Testis (tissue), 3 donors: ENCODE measurements around the gene MED26. TPM values are rescaled to one million over a fixed set of nuclear protein-coding genes. Genes with fewer than 3 reads are reported as not detected.

Source experiments
- DNase-seq: peaks from one replicate; pipeline ENCODE4 v3.0.0-alpha.2; 2019
- H3K27ac ChIP-seq, 2 donors: fragments of 200-600 bp; sonication (generic); one replicate each; pipeline ENCODE4 v1.5.1; 2019
- H3K27me3 ChIP-seq: fragments of 200-600 bp; sonication (generic); one replicate; pipeline ENCODE4 v1.5.1; 2019
- H3K36me3 ChIP-seq: fragments of 200-600 bp; sonication (generic); one replicate; pipeline ENCODE4 v1.5.1; 2017; ENCODE audit warnings: low read depth; ENCODE audit errors: missing control alignments
- H3K4me1 ChIP-seq: fragments of 200-600 bp; sonication (generic); one replicate; pipeline ENCODE4 v1.5.1; 2019
- H3K4me3 ChIP-seq, 2 donors: fragments of 200-600 bp; sonication (generic); one replicate each; pipeline ENCODE4 v1.5.1; 2017 to 2019
- H3K9me3 ChIP-seq: fragments of 200-600 bp; sonication (generic); one replicate; pipeline ENCODE4 v1.5.1; 2017
- POLR2A ChIP-seq: fragments of 450-650 bp; IDR thresholded peaks from one replicate; pipeline ENCODE4 v1.6.1; 2017; ENCODE audit warnings: antibody characterized with exemption, mild to moderate bottlenecking, moderate library complexity
- WGBS, 2 donors: methylation state at CpG; one replicate each; pipeline ENCODE4 v1.1.5; 2018; 5-methylcytosine and 5-hydroxymethylcytosine counted together
- intact Hi-C: fragments of 100-400 bp; cut with DNase I; formaldehyde crosslinking; loops from one replicate; pipeline ENCODE4 v1.15.1; 2023; ENCODE audit warnings: low total_unique reads
- polyA plus RNA-seq: library from polyadenylated mRNA; stranded (reverse); fragments of 350-450 nt; fragmentation: Illumina TruSeq; extraction: RNeasy Lipid Tissue Mini Kit (QIAGEN cat#74804); gene quantifications from one replicate; pipeline ENCODE4 v1.2.3, GENCODE V29; 2014; ENCODE audit warnings: low read depth, low replicate concordance; ENCODE audit not compliant: insufficient read depth
- total RNA-seq, 2 donors: library from RNA; depleted of rRNA; stranded (reverse); fragments of >200 nt; gene quantifications; one replicate each; pipeline ENCODE4 v1.2.3, GENCODE V29; 2016
- TF ChIP-seq, protein P1 (sequence below), 3 experiments: fragments of 450-650 bp in 2 of 3; fragments of 200-600 bp in 1 of 3; sonication (generic) in 1 of 3; IDR thresholded peaks; one replicate each; pipeline ENCODE4 v1.5.1; 2016 to 2019; ENCODE audit warnings: antibody characterized with exemption in 3 of 3, mild to moderate bottlenecking in 2 of 3, moderate library complexity in 1 of 3

The MED26 gene
- total and polyA plus RNA-seq, 3 donors from 2014 or later, result 66.1 to 80.8 (median 66.5) TPM

DNA sequence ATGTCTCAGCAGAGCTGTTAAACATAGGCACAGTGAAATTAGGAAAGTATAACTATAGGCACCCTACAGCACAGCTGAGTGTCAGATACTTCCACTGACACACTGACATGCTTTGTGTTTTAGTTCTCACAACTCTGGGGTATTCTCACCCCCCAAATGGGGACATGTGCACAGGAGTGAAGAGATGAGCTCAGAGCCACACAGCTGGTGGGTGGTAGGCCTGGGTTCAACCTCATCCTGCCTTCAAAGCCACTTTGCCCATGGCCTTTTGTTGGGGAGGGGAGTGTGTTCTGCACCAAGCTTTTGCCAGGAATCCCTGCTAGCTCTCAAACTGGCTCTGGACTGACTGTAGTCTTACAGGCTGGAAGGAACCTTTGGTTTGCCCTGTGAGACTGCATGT is 54.1 kb downstream of the MED26 start:
- H3K4me3 ChIP-seq, result no peak overlapping the region
- intact Hi-C loops, result no loop called here
- no peaks in the 10 kb centered on the region for H3K9me3 ChIP-seq
- H3K27ac ChIP-seq, result no peak overlapping the region
- TF ChIP-seq, protein P1, sequence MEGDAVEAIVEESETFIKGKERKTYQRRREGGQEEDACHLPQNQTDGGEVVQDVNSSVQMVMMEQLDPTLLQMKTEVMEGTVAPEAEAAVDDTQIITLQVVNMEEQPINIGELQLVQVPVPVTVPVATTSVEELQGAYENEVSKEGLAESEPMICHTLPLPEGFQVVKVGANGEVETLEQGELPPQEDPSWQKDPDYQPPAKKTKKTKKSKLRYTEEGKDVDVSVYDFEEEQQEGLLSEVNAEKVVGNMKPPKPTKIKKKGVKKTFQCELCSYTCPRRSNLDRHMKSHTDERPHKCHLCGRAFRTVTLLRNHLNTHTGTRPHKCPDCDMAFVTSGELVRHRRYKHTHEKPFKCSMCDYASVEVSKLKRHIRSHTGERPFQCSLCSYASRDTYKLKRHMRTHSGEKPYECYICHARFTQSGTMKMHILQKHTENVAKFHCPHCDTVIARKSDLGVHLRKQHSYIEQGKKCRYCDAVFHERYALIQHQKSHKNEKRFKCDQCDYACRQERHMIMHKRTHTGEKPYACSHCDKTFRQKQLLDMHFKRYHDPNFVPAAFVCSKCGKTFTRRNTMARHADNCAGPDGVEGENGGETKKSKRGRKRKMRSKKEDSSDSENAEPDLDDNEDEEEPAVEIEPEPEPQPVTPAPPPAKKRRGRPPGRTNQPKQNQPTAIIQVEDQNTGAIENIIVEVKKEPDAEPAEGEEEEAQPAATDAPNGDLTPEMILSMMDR (IDR thresholded peaks at IDR 0.05), result no peak
- no peak for TF ChIP-seq POLR2A
- peaks cover 8% of the 10 kb centered on the region for H3K4me1 ChIP-seq
- no peaks in the 10 kb centered on the region for H3K36me3 ChIP-seq
- no peak for DNase-seq
- H3K27me3 ChIP-seq, result no peaks in the 10 kb centered on the region

DNA sequence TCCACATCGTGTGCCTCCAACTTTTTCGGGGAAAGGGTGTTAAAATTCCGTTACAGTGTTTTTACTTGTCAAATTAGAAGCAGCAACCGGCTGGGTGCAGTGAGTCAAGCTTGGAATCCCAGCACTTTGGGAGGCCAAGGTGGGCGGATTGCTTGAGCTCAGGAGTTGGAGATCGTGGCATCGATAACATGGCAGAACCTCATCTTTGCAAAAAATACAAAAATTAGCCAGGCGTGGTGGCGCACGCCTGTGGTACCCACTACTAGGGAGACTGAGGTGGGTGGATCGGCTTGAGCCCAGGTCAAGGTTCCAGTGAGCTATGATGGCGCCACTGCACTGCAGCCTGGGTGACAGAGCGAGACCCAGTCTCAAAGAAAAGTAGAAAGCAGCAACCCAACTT is 54.7 kb downstream of the MED26 start:
- TF ChIP-seq, protein P1 (IDR thresholded peaks at IDR 0.05), result no peak
- no peak for TF ChIP-seq POLR2A
- 39 to 50% methylated on average over 13 of the region's 13 CpGs for WGBS, 2 donors
- DNase-seq, result no peak
- H3K27me3 ChIP-seq, result no peaks in the 10 kb centered on the region
- intact Hi-C loops, result no loop called here
- H3K4me1 ChIP-seq, result peaks cover 7% of the 10 kb centered on the region
- no peaks in the 10 kb centered on the region for H3K36me3 ChIP-seq
- peak overlapping the region; percentile 83 to 92 for H3K4me3 ChIP-seq
- H3K27ac ChIP-seq, result peak overlapping the region in 1 of 2 donors; percentile 82
- no peaks in the 10 kb centered on the region for H3K9me3 ChIP-seq

DNA sequence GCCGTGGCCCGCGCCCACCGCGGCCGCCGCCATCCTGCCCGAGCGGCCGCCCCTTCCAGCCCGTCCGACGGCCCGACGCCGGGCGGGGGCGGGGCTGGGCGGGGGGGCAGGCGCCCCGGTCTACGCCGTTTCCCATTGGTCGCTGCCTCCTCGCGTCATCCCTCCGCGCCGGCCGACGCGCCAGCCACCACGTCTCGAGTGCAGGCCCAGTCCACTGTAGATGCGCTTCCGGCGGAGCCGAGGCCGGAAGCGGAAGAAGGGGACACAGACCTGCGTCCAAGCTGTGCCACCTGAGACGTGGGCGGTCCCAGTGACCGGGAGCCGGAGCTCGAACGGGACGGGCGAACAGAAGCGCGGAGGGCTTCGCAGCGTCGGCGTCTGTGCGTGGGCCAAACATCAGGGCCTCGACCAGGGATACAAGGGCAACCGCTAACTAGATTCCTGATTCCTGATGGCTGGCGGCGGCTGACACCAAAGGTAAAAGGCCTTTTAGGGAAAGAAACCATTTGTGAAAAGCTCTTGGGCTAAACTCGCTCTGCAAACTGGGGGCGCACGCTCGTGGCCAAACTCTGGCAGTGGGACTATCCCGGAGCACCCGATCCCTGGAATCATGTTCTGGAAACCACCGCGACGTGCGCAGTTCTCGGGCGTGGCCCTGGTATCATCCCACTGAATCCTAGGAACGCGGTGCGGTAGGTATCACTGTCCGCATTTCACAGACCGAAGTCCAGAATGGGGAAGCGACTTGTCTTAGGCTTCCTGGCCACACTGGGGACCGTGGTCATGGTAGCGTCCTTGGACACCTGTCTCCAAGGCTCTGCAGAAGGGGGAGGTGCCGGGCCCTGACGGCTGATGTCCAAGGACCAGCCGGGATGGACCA is 55.4 kb downstream of the MED26 start, which contains the start of gene SLC35E1:
Gene SLC35E1, minus strand, starts transcription at position 84 of the 880 bp plus-strand sequence. Its CDS starts 51 bp downstream, at position 33.
- H3K36me3 ChIP-seq, result no peaks in the 10 kb centered on the region
- H3K27ac ChIP-seq, result peak within 1 kb of the TSS; percentile 65 to 82
- peak; percentile 97 for DNase-seq
- peaks cover 7% of the 10 kb centered on the region for H3K4me1 ChIP-seq
- no peaks in the 10 kb centered on the region for H3K9me3 ChIP-seq
- 0 to 1% methylated on average over 42 to 58 of the region's 83 CpGs for WGBS, 2 donors
- no peaks in the 10 kb centered on the region for H3K27me3 ChIP-seq
- TF ChIP-seq POLR2A, result no peak
- TF ChIP-seq, protein P1 (IDR thresholded peaks at IDR 0.05), result no peak
- intact Hi-C loops, result no loop called here
- H3K4me3 ChIP-seq, result peak within 1 kb of the TSS; percentile 83 to 92

DNA sequence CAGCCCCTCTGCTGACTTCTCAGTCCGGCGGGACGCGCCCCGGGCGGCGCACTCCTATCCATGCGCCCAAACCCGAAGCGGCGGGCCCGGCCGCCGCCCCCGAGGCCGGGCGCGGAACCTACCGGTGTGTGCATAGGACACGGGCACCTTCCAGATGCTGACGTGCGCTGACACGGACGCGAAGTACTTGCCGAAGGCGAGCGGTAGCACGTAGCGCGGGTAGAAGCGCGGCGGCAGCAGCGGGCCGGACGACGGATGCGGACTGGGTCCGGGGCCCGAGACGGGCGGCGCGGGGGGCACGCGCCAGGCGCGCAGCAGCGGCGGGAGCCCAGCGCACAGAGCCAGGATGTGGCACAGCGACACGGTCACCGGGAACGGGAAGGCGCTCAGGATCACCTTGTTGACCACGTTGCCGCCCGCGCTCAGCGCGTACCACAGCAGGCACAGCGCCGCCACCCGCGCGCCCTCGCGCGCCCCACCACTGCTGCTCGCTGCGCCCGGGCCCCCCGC is 56.1 kb downstream of the MED26 start:
- Histone ChIP-seq H3K27ac (peak overlapping the region; percentile 55 to 75), H3K27me3 (no peaks in the 10 kb centered on the region), H3K36me3 (no peaks in the 10 kb centered on the region), H3K9me3 (no peaks in the 10 kb centered on the region), H3K4me1 (peaks cover 7% of the 10 kb centered on the region), H3K4me3 (peak overlapping the region; percentile 81 to 92)
- TF ChIP-seq POLR2A, result no peak
- TF ChIP-seq, protein P1 (IDR thresholded peaks at IDR 0.05), result peak in 1 of 3 experiments; percentile 1
- DNase-seq, result no peak
- intact Hi-C loops, result no loop called here
- 0 to 1% methylated on average over 55 to 61 of the region's 75 CpGs for WGBS, 2 donors
